LNCAP (cell line): ENCODE measurements around the gene PGAP2.

ENCODE experiments used
- CTCF ChIP-seq: fragments of 450-650 bp; IDR thresholded peaks from 2 replicates; pipeline ENCODE4 v1.5.1; 2017; ENCODE audit warnings: mild to moderate bottlenecking

Gene PGAP2

DNA sequence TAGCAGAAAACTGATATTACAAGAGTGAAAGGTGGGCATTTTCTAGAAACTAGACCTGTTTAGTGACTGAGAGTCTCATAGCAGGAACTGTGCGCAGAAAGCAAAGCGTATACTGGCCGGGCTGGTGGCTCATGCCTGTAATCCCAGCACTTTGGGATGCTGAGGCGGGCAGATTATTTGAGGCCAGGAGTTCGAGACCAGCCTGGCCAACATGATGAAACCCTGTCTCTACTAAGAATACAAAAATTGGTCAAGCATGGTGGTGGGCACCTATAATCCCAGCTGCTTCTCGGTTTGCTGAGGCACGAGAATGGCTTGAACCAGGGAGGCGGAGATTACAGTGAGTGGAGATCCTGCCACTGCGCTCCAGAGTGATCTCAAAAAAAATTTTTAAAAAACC lies 9.2 kb upstream of the PGAP2 start:
- TF ChIP-seq CTCF = no peak

DNA sequence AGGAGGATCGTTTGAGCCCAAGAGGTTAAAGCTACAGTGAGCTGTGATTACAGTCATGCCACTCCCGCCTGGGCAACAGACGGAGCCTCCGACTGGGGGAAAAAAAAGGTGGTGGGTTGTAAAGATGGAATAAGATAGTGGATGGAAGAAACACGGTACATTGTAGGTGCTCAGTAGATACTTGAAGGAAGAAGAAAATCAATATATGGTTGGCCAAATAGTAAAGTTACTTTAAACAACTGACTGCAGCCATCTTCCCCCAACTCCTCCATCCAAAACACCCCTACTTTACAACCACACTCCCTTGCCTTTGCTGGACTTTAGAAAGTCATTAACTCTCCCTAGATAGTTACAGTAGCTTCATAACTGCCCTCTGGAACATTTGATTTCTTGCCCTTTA lies 8.5 kb upstream of the PGAP2 start:
- TF ChIP-seq CTCF = no peak

- TF ChIP-seq CTCF = no peak
Measured at GRCh38 chr11:3802011-3802790, 6.2 kb upstream of the PGAP2 start.

DNA sequence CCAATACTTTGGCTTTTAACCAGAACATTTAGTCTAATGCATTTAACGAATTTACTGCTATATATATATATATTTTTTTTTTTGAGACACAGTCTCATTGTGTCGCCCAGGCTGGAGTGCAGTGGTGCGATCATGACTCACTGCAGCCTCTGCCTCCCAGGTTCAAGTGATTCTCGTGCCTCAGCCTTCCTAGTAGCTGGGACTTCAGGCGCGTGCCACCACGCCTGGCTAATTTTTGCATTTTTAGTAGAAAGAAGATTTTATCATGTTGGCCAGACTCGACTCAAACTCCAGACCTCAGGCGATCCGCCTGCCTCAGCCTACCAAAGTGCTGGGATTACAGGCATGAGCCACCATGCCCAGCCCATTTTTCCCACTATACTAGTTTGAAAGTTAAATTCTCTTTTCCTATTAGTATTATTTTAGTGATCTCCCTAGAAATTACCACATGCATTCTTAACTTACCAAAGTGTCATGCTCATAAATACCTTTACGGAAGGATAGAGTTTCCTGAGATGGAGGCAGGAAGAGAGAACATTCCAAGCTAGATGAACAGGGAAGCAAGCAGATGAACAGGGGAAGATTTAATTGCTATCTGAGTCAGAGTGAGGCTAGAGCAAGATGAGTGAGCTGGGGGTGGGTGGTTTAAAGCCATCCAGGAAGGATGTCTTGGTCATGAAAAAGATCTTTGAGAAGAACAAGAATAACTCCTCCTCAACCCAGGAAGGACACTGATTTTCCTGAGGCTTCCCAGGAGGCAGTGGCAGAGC lies 4.4 kb upstream of the PGAP2 start:
- no peak for TF ChIP-seq CTCF

- peak; percentile 58 for TF ChIP-seq CTCF
Measured at GRCh38 chr11:3808861-3809623, 682 bp downstream of the PGAP2 start.

DNA sequence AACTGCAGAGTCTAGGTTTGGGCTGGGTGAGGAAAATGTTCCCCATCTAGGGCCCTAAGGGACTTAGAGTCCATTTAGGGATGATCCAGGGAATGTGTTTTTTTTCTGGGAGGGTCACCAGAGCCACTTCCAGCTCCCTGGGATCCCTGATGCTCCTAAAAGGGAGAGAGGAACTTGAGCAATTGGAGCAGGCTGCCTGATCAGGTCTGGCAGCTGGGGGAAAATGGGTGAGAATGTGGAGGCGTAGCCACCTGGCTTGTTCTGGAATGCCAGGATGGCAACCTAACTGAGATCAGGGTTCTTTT lies 1.2 kb downstream of the PGAP2 start:
- no peak for TF ChIP-seq CTCF

DNA sequence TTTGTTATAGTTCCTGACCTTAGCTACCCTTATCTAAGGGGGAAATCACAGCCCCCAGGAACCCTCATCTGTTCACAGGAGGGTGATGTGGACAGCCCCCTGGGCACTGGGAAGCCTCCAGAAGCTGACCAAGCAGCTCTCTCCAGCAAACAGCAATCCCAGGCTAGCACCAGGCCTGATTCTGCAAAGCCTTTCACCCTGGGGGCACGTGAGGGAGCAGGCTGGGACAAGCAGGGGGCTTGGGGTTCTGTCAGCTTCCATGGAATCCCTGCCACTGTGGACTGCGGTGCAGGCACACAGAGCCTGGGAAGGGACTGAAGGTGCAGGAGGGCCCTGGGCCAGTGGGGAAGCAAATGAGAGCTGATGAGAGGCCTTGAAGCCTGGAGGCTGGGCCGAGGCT lies 2.1 kb downstream of the PGAP2 start:
- TF ChIP-seq CTCF = no peak
